PC-9 (cell line): Measurements from ENCODE around the gene PPP1R11.

Experiments
- CTCF ChIP-seq: fragments of 200-600 bp; sonication (generic); conservative IDR thresholded peaks from 2 replicates; pipeline ENCODE4 v1.6.1; 2017; ENCODE audit warnings: mixed run types, antibody characterized with exemption, mild to moderate bottlenecking, moderate library complexity
- EZH2 ChIP-seq: fragments of 200-600 bp; sonication (generic); IDR thresholded peaks from 2 replicates; pipeline ENCODE4 v1.8.0; 2017; ENCODE audit warnings: antibody characterized with exemption, low read depth

DNA sequence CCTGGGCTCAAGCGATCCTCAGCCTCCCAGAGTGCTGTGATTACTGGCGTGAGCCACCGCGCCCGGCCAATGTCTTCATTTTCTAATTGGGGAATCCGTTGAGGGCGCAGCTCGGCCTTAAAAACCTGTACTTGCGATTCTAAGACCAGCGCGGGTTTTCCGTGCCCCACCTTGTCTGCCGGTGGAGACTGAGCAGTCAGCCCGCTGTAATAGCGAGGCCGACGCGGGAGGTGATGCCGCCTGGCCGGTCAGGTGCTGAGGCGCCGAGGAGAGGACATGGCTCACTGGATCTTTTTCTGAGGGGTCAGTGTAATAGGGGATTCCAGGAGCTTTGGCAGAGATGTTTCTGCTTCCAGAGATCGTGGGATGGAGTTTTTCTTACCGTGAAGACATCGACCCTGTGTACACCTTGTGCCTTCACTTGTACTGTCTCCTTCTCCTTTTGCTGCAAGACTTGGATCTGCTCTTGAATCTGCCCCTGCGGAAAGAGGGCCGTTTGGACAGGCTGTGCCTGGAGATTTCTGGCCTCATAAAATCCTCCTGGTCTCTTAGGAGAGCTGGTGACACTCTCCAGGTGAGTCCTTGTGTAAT is 44.4 kb downstream of the PPP1R11 start:
- TF ChIP-seq EZH2 = no peak
- TF ChIP-seq CTCF = no peak
